Measurements from ENCODE around the gene C19orf67.
"Not testable (repeated sequence)": the region's sequence is repeated elsewhere in the genome, so short reads cannot be mapped to it uniquely, and the experiment has no call there.

The C19orf67 gene

DNA sequence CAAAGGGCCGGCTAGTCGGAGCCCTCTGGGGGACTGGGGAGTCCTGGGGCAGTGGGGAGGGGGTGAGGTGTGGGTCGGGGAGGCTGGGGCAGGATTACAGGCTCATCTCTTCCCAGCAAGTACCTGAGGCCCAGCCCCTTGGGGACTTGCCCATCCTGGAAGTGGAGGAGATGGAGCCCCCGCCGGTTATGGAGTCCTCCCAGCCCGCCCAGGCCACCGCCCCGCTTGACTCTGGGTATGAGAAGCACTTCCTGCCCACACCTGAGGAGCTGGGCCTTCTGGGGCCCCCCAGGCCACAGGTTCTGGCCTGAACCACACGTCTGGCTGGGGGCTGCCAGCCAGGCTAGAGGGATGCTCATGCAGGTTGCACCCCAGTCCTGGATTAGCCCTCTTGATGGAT is 33.6 kb downstream of the C19orf67 start:
- TF ChIP-seq GATA1 (IDR thresholded peaks at IDR 0.05; ENCODE audit: low read depth, low read length) (no peak), POLR2A (IDR thresholded peaks at IDR 0.05; ENCODE audit: low read length) (no peak)
- DNase-seq, result no peak

DNA sequence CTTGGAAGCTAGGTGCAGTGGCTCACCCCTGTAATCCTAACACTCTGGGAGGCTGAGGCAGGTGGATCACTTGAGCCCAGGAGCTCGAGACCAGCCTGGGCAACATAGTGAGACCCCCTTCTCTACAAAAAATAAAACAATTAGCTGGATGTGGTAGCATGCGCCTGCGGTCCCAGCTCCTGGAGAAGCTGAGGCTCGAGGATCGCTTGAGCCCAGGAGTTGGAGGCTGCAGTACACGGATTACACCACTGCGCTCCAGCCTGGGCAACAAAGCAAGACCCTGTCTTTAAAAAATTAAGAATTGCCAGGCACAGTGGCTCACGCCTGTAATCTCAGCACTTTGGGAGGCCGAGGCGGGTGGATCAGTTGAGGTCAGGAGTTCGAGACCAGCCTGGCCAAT is 34.6 kb downstream of the C19orf67 start:
- not testable (repeated sequence) for DNase-seq

DNA sequence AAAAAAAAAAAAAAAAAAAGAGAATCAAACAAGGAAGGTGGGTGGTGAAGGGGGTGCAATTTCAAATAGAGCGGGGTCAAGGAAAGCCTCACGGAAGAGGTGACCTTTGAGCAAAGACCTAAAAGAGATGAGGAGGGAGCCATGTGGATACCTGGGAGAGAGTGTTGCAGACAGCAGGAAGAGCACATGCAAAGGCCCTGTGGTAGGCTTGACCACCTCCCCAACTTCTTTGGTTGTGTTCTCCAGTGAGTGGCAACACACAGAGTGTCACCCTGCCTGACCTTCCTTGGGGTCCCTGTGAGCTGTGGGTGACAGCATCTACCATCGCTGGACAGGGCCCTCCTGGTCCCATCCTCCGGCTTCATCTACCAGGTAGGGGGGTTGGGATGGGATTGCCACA is 35.1 kb downstream of the C19orf67 start:
- TF ChIP-seq POLR2A (IDR thresholded peaks at IDR 0.05; ENCODE audit: low read length), result no peak
- no peak for TF ChIP-seq GATA1 (IDR thresholded peaks at IDR 0.05; ENCODE audit: low read depth, low read length)
- no peak for DNase-seq

DNA sequence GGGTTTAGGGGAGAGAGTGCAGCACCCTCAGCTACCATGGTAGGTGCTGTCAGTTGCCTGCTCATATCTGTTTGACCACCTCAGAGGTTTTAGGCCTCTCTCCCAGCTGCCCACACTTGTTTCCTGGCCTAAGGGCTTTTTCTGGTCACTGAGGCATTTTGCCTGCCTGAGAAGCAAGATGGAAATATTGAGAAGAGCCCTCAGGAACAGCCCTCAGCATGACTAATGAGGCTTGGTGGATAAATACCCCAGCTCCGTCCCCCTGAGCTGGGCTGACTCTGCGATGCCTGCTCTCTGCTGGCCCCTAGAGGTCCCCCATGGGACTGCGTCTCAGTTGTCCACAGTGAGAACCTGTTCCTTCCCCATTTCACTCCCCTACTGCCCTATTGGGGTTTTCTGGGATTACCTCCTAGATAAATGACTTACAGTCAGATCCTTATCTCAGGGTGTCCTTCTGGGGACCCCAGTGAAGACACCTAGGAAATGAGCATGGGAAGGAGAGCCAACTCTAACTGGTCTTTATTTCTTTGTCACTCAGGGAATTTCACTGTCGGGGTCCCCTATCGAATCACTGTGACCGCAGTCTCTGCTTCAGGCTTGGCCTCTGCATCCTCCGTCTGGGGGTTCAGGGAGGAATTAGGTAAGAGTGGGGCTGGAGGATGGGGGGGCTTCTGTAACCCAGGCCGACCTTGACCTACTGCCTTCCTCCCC is 37.0 kb downstream of the C19orf67 start:
- peak; percentile 54 to 69 for DNase-seq

DNA sequence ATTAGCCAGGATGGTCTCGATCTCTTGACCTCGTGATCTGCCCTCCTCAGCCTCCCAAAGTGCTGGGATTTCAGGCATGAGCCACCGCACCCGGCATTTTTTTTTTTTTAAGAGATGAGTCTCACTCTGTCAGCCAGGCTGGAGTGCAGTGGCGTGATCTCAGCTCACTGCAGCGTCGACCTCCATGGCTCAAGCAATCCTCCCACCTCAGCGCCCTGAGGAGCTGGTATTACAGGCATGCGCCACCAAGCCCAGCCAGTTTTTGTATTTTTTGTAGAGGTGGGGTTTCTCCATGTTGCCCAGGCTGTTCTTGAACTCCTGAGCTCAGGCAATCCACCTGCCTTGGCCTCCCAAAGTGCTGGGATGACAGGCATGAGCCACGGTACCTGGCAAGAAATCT is 37.7 kb downstream of the C19orf67 start:
- DNase-seq, result not testable (repeated sequence)

More for the DNA sequence above, 37.0 kb downstream of the C19orf67 start:
- TF ChIP-seq GATA1 (IDR thresholded peaks at IDR 0.05; ENCODE audit: low read depth, low read length) (no peak), POLR2A (IDR thresholded peaks at IDR 0.05; ENCODE audit: low read length) (no peak)

DNA sequence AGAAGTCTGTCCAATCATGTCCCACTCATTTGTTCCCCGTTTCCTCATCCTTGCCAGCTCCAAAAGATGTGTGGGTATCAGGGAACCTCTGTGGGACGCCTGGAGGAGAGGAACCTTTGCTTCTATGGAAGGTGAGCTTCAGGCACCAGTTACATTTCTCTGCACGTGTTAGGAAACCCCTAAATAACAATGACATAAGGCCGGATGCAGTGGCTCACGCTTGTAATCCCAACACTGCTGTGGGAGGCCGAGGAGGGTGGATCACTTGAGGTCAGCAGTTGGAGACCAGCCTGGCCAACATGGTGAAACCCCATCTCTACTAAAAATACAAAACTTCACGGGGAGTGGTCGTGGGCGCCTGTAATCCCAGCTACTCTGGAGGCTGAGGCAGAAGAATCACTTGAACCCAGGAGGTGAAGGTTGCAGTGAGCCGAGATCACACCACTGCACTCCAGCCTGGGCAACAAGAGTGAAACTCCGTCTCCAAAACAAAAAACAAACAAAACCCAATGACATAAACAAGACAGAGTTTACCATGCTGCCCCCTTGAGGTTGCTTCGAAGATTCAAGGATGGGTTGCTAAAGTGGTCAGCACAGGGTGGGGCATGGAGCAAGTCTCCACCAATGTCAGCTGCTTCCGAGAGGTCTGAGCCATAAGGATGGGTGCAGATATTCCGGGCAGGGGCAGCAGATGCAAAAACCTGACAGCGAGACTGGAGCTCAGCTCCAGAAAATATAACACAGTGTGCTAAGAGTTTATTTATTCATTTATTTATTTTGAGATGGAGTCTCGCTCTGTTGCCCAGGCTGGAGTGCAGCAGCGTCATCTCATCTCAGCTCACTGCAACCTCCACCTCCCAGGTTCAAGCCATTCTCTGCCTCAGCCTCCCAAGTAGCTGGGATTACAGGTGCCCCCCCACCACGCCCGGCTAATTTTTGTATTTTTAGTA is 42.6 kb downstream of the C19orf67 start:
- peak; percentile 86 to 88 for DNase-seq

DNA sequence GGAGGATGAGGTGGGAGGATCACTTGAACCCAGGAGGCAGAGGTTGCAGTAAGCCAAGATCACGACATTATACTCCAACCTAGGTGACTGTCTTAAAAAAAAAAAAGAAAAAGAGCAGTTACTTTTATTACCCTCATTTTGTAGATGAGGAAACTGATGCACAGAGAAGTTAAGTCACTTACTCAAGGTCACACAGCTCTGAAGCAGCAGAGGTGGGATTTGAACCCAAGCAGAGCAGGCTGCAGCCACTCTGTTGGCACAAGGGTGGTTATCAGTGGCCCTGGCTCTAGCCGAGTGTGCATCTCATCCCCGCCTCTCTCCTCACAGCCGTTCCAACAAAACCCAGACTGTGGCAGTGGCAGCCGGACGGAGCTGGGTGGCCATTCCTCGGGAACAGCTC is 46.4 kb downstream of the C19orf67 start:
- no peak for TF ChIP-seq GATA1 (IDR thresholded peaks at IDR 0.05; ENCODE audit: low read depth, low read length)
- no peak for TF ChIP-seq POLR2A (IDR thresholded peaks at IDR 0.05; ENCODE audit: low read length)
- DNase-seq, result no peak

DNA sequence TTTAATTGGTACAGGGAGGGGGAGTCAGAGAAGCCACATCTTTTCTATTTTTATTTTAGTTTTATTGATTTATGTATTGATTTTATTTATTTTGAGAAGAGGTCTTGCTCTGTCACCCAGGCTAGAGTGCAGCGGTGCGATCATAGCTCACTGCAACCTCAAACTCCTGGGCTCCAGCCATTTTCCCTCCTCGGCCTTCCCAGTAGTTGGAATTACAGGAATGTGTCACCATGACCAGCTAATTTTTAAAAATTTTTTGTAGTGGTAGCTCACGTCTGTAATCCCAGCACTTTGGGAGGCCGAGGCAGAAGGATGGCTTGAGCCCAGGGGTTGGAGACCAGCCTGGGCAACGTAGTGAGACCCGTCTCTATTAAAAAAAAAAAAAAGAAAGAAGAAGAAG is 49.9 kb downstream of the C19orf67 start:
- no peak for DNase-seq
- TF ChIP-seq POLR2A (IDR thresholded peaks at IDR 0.05; ENCODE audit: low read length) (no peak), GATA1 (IDR thresholded peaks at IDR 0.05; ENCODE audit: low read depth, low read length) (no peak)

DNA sequence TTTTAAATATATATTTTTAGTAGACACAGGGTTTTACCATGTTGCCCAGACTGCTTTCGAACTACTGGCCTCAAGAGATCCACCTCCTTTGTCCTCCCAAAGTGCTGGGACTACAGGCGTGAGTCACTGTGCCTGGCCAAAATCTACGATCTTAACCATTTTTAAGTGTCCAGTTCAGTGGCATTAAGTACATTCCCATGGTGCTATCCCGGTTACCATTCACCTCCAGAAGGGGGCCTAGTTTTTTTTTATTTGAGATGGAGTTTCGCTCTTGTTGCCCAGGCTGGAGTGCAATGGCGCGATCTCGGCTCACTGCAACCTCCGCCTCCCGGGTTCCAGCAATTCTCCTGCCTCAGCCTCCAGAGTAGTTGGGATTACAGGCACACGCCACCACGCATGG is 50.4 kb downstream of the C19orf67 start:
- not testable (repeated sequence) for DNase-seq

DNA sequence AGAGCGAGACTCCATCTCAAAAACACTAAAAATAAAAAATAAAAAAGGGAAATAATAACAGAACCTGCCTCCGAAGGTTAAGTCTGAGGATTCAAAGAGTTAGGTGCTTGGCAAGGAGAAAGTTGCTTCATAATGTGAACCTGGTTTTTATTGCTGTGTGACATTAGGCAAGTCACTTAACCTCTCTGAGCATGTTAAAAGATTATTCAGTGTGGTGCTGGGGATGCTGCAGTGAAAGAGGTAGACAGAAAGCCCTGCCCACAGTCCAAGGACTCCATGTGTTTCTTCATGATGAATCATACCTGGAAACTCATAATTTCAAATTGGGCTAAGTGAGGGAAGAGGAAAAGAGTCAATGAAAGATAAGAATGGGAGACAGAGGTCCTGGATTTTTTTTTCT is 51.6 kb downstream of the C19orf67 start:
- TF ChIP-seq POLR2A (IDR thresholded peaks at IDR 0.05; ENCODE audit: low read length) (no peak), GATA1 (IDR thresholded peaks at IDR 0.05; ENCODE audit: low read depth, low read length) (no peak)
- DNase-seq, result no peak

DNA sequence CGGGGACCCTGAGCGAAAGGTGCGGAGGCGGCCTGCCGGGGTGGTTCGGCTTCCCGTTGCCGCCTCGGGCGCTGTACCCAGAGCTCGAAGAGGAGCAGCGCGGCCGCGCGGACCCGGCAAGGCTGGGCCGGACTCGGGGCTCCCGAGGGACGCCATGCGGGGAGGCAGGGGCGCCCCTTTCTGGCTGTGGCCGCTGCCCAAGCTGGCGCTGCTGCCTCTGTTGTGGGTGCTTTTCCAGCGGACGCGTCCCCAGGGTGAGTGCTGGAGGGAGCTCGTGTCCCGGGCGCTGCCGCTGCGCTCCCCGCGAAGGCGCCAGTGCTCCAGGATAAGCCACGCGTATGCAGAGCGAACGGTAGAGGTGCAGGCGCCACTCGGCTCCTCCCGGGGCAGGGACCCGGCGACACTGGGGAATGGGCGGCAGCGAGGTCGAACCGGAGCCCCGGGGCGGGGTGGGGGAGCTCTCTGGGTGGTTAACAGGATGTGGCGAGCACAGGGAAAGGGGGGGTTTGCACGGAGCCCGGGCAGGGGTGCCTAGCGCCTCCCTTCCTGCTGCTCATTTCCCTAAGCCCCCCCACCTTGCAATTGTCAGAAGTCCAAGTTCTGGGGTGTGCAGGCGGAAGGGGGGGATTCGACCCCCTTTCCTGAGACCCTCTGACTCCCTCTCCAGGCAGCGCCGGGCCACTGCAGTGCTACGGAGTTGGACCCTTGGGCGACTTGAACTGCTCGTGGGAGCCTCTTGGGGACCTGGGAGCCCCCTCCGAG is 53.7 kb downstream of the C19orf67 start, which contains the start of gene IL27RA:
Gene IL27RA, plus strand, starts transcription at position 44 of the 762 bp plus-strand sequence. Its CDS starts 111 bp downstream, at position 155.
- peak; percentile 68 to 75 for DNase-seq
- peak; percentile 38 for TF ChIP-seq POLR2A (IDR thresholded peaks at IDR 0.05; ENCODE audit: low read length)
- TF ChIP-seq GATA1 (IDR thresholded peaks at IDR 0.05; ENCODE audit: low read depth, low read length), result no peak

All from erythroblast (primary cell).